Left ventricle myocardium inferior (tissue), 1 donor: ENCODE results near the gene ELAVL2. TPM values are rescaled to one million over a fixed set of nuclear protein-coding genes. Genes with fewer than 3 reads are reported as not detected.

ENCODE experiments used
- DNase-seq: peaks from one replicate; pipeline ENCODE4 v3.0.0-alpha.2; 2020
- H3K27ac ChIP-seq: fragments of 200-600 bp; replicated peaks from 2 replicates; pipeline ENCODE4 v1.8.0; 2021
- H3K27me3 ChIP-seq: fragments of 200-600 bp; 2 replicates; pipeline ENCODE4 v1.8.0; 2021; ENCODE audit warnings: low read depth
- H3K36me3 ChIP-seq: fragments of 200-600 bp; 2 replicates; pipeline ENCODE4 v1.8.0; 2021
- H3K4me1 ChIP-seq: fragments of 200-600 bp; 2 replicates; pipeline ENCODE4 v1.8.0; 2021
- H3K4me3 ChIP-seq: fragments of 200-600 bp; 2 replicates; pipeline ENCODE4 v1.8.0; 2021; ENCODE audit warnings: mild to moderate bottlenecking, moderate library complexity
- H3K9me3 ChIP-seq: fragments of 200-600 bp; replicated peaks from 2 replicates; pipeline ENCODE4 v1.8.0; 2021
- CTCF ChIP-seq: fragments of 200-600 bp; IDR thresholded peaks from 2 replicates; pipeline ENCODE4 v1.8.0; 2021; ENCODE audit warnings: antibody characterized with exemption, mild to moderate bottlenecking, borderline replicate concordance
- intact Hi-C: fragments of 100-400 bp; cut with micrococcal nuclease; formaldehyde crosslinking; loops from one replicate; pipeline ENCODE4 v1.11.0; 2022
- total RNA-seq: library from RNA; stranded (reverse); fragmentation: NEBNext Ultra II Directional; extraction: Animal tissue kit (Norgen Biotek cat#: 25700); gene quantifications from one replicate; pipeline ENCODE4 v1.2.1, GENCODE V29; 2021
- donor health status: DM: no; HTN: yes; CAD: no; lungs with severe emphysema.

ELAVL2 gene
- total RNA-seq, 1 donor from 2014 or later = 0.08 TPM

DNA sequence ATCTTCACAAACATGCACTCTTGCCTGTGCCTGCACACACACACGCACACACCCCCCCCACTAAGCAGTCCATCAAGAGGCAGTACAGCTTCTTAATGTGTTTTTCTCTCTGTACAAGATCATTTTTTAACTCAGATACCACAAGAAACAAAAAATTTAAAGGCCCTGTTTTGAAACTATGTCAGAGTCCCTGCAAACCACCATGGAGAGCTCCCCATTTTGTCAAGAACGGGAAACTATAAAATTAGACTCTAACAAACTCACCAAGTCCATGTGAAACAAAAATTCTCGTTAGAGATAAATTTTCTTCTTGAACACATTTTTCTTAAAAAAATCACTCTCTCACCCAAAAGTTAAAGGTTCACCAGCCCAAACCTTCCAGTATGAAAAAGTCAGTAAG lies 86.3 kb downstream of the ELAVL2 start:
- no peaks in the 10 kb centered on the region for H3K9me3 ChIP-seq
- no peaks in the 10 kb centered on the region for H3K4me1 ChIP-seq
- intact Hi-C loops = no loop called here
- TF ChIP-seq CTCF = no peak
- H3K27me3 ChIP-seq = no peaks in the 10 kb centered on the region
- H3K36me3 ChIP-seq = no peaks in the 10 kb centered on the region
- DNase-seq = no peak
- H3K4me3 ChIP-seq = no peak overlapping the region
- no peak overlapping the region for H3K27ac ChIP-seq

- H3K36me3 ChIP-seq = no peaks in the 10 kb centered on the region
- TF ChIP-seq CTCF = no peak
- H3K4me1 ChIP-seq = no peaks in the 10 kb centered on the region
- intact Hi-C loops = no loop called here
- no peak overlapping the region for H3K4me3 ChIP-seq
- DNase-seq = no peak
- H3K27ac ChIP-seq = no peak overlapping the region
- H3K27me3 ChIP-seq = no peaks in the 10 kb centered on the region
- H3K9me3 ChIP-seq = no peaks in the 10 kb centered on the region
Measured at GRCh38 chr9:23736293-23736692, 89.7 kb downstream of the ELAVL2 start.

- intact Hi-C loops = no loop called here
- Histone ChIP-seq H3K4me1 (no peaks in the 10 kb centered on the region), H3K36me3 (no peaks in the 10 kb centered on the region), H3K27ac (no peak overlapping the region), H3K27me3 (no peaks in the 10 kb centered on the region), H3K4me3 (no peak overlapping the region), H3K9me3 (no peaks in the 10 kb centered on the region)
- TF ChIP-seq CTCF = no peak
- no peak for DNase-seq
Measured at GRCh38 chr9:23733495-23734078, 92.5 kb downstream of the ELAVL2 start.

DNA sequence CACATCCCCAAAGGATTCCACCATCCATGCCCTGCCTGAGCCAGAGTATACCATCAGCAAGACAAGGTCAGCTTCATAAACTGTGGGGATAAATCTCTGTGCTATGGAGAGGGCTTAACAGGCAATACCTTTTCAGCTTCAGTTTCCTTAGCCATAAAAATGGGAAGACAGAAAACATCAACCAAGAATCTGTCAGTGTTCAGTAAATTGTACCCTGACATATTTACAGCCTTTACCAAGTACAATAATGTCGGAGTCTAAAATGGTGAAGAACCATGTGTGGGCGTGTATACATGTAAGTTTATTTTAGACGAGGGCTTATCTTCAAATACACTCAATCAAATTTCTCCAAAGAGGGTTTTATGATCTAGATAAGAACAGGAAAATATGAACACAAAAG lies 94.7 kb downstream of the ELAVL2 start:
- H3K36me3 ChIP-seq = no peaks in the 10 kb centered on the region
- intact Hi-C loops = no loop called here
- H3K9me3 ChIP-seq = no peaks in the 10 kb centered on the region
- no peak for DNase-seq
- no peak overlapping the region for H3K4me3 ChIP-seq
- H3K27ac ChIP-seq = no peak overlapping the region
- no peaks in the 10 kb centered on the region for H3K27me3 ChIP-seq
- TF ChIP-seq CTCF = no peak
- H3K4me1 ChIP-seq = no peaks in the 10 kb centered on the region

- no peaks in the 10 kb centered on the region for H3K9me3 ChIP-seq
- TF ChIP-seq CTCF = no peak
- no peaks in the 10 kb centered on the region for H3K27me3 ChIP-seq
- no peak overlapping the region for H3K27ac ChIP-seq
- no peak for DNase-seq
- no peaks in the 10 kb centered on the region for H3K36me3 ChIP-seq
- no peaks in the 10 kb centered on the region for H3K4me1 ChIP-seq
- H3K4me3 ChIP-seq = no peak overlapping the region
- intact Hi-C loops = no loop called here
Measured at GRCh38 chr9:23730364-23730763, 95.7 kb downstream of the ELAVL2 start.
